T47D (cell line): ENCODE results near the gene ADIPOR2.
"Not testable (repeated sequence)": the region's sequence is repeated elsewhere in the genome, so short reads cannot be mapped to it uniquely, and the experiment has no call there.

Experiments used
- DNase-seq, 2 experiments: peaks; one replicate each; pipeline versions ENCODE4 v3.0.0 to v3.0.0-alpha.2; 2011 to 2012; ENCODE audit warnings: low read depth in 1 of 2, low spot score in 1 of 2
- JUND ChIP-seq: IDR thresholded peaks from 2 replicates; pipeline ENCODE4 v1.6.1; 2012; ENCODE audit warnings: low read depth
- in situ Hi-C: cut with HindIII; loops from 2 replicates; pipeline ENCODE4 v1.10.0; 2016; ENCODE audit warnings: low sequenced_read_pairs, low pct_unique_long_range_greater_than_20kb

Gene ADIPOR2

DNA sequence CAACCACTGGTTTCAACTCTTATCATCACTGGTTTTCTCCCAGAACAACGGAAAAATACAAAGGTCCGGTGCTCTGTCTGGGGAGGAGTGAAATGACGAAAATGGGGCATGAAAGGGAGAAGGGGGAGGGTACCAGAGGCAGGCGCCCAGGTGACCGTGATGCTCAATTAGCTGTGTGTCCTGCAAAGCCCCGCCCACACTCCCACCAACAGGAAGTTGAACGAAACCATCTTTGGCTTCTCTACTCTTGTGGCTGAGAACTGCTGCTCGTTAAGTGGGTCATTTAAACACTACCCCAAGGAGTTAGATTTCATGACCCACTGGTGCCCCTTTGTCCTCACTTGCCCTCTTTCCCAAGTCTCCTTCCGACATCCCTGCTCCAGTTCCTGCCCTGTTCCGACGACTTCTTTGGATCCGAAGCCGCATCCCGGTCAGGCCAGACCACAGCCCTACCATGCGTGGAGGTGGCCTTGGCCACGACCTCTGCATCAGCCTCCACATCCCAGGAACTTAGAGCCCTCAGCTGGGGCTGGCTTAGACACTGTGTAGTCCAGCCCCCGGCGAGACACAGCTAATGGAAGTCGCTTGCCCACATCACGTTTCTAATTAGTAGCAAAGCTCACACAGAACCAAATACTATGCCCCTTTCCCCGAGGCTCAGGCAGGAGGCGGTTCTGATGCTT, 118.1 kb downstream of the ADIPOR2 start:
- no peak for DNase-seq
- in situ Hi-C loops: no loop called here
- no peak for TF ChIP-seq JUND

DNA sequence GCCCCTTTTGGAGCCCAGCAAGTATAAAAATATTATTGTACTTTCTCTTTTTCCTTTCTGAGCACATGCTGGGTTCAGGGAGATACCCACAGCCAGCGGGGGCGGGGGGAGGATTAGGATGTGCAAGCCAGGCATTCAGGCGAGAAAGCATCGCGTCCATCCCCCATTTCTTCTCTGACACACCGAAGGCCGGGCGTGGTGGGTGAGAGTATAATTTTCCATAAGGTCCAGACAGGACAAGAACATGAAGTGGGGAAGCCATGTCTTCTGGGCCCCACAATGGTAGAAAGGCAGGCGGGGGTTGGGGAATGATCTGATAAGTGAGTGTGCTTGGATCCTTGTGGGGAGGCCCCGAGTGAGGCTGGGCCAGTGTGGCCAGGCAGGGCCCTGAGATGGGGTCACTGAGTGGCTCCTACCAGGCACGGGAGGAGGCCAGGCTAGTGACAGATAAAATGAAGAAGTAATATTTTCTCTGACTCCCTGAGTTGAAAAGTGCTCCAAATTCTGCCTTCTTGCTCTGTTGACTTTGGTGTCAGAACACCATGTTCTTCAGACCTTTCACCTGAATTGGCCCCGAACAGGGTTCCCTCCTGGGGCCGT, 118.8 kb downstream of the ADIPOR2 start:
- in situ Hi-C loops: no loop called here
- no peak for DNase-seq
- TF ChIP-seq JUND: no peak

GRCh38 chr12:1810201-1810930, 119.5 kb downstream of the ADIPOR2 start:
- in situ Hi-C loops: no loop called here

GRCh38 chr12:1810931-1811280, 120.0 kb downstream of the ADIPOR2 start:
- TF ChIP-seq JUND: no peak
- in situ Hi-C loops: no loop called here
- DNase-seq: no peak

More at GRCh38 chr12:1810201-1810930, 119.5 kb downstream of the ADIPOR2 start:
- TF ChIP-seq JUND: no peak
- no peak for DNase-seq

DNA sequence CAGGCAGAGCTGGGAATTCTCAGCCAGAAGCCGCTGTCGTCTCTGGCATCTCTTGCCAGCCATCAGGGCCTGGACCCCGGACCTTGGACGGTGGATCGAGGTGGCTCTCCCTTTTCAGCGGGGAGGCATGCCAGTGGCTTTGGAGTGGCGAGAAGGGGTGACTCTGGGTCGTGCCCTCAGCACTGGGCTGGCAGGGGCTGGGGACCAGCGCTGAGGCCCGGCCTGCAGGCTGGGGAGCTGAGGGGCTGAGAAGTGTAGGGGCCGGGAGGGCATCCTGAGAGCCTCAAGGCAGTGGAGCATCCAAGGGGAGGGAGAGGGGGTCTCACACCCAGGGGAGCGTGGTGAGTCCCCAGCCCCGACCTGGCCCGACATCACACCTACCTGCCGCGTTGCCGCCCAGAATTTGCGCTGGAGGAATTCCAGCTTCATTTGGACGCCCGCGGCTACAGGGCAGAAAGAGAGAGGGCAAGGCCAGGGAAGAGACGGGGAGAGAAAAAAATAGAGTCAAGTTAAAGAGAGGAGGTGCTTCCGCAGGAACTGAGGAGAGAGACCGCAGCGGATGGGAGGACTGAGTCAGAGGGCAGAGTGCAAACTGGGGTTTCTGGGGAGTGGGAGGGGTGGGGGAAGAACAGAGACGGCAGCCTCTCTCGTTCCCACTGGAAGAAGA, 120.5 kb downstream of the ADIPOR2 start:
- no peak for DNase-seq
- in situ Hi-C loops: no loop called here
- no peak for TF ChIP-seq JUND

GRCh38 chr12:1811948-1812291, 121.0 kb downstream of the ADIPOR2 start:
- no peak for DNase-seq
- TF ChIP-seq JUND: no peak
- in situ Hi-C loops: no loop called here

- no peak for TF ChIP-seq JUND
- DNase-seq: no peak
- in situ Hi-C loops: no loop called here
Observed at GRCh38 chr12:1812650-1813302, 121.9 kb downstream of the ADIPOR2 start.

DNA sequence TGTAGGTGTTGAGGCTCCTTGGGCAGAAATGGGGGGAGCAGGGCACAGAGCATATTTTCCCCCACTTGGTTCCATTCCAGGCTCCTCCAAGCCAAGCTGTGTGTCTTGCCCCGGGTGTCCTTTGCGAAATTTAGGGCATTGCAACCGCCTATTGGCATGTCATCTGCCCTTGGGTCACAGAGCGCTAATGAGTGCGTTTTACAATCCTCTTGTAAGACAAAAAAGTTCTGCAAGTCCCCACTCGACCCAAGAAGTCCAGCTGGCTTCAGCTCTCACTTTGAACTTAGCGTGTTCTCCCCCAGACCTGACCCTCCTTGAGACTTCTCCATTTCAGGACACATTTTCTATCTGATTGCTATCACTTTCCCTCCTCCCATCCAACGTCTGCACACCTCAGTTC, 123.4 kb downstream of the ADIPOR2 start:
- TF ChIP-seq JUND: no peak
- in situ Hi-C loops: no loop called here
- DNase-seq: no peak

DNA sequence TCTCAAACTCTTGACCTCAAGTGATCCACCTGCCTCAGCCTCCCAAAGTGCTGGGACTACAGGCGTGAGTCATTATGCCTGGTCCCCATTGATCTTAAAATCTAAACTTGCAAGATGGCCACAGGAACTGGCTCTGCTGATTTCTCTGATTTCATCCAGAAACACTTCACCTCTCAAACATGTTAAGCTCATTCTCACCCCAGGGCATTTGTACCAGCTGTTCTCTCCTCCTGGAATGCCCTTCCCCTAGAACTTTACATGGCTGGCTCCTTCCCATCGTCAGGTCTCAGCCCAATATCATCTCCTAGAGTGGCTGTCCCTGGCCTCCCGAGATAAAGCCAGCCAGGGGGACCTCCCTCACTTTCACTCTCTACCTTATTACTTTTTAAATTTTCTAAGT, 124.2 kb downstream of the ADIPOR2 start:
- in situ Hi-C loops: no loop called here

GRCh38 chr12:1815814-1816729, 125.2 kb downstream of the ADIPOR2 start:
- DNase-seq: peak in 1 of 2 experiments; percentile 15
- no peak for TF ChIP-seq JUND
- in situ Hi-C loops: no loop called here

More for the DNA sequence above, 124.2 kb downstream of the ADIPOR2 start:
- no peak for TF ChIP-seq JUND
- no peak for DNase-seq

DNA sequence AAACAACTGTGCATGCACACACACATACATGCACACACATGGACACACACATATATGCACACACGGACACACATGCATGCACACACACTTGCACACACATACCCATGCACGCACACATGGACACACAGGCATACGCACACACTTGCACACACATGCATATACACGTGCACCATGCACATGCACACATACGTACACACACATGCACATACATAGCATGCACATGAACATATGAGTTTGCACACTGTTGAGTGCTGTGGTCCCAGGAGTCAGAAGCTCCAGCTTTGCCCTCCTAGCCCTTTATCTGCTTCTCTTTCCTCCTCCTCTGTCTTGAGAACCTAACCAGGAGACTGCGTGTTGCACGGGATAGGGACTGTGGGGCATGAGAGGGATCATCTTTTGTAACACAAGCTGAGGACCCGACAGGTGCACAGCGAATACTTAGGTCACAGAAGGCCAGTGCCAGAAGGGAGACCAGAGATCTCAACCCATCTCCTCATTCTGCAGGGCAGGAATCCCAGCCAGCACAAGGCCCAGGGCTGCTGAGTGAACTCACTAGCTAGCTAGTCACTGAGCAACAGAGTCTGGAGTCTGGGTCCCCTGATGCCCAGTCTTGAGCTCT, 126.0 kb downstream of the ADIPOR2 start:
- no peak for DNase-seq
- no peak for TF ChIP-seq JUND
- in situ Hi-C loops: no loop called here

DNA sequence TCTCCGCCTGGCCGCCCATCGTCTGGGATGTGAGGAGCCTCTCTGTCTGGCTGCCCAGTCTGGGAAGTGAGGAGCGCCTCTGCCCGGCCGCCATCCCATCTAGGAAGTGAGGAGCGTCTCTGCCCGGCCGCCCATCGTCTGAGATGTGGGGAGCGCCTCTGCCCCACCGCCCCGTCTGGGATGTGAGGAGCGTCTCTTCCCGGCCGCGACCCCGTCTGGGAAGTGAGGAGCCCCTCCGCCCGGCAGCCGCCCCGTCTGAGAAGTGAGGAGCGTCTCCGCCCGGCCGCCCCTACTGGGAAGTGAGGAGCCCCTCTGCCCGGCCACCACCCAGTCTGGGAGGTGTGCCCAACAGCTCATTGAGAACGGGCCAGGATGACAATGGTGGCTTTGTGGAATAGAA, 127.1 kb downstream of the ADIPOR2 start:
- DNase-seq, in situ Hi-C loops: not testable (repeated sequence)
